Uterus (tissue), 4 donors: ENCODE results near the gene SH3GL3. TPM values are rescaled to one million over a fixed set of nuclear protein-coding genes. Genes with fewer than 3 reads are reported as not detected.

Experiments
- DNase-seq, 2 donors: peaks; one replicate each; pipeline ENCODE4 v3.0.0-alpha.2; 2019 to 2020
- H3K27ac ChIP-seq, 2 donors: fragments of 200-600 bp; sonication (generic); 1 replicate in 1 of 2; 2 replicates in 1 of 2; pipeline ENCODE4 v1.5.1; 2016 to 2018
- H3K27me3 ChIP-seq, 2 donors: fragments of 200-600 bp; sonication (generic); one replicate each; pipeline ENCODE4 v1.5.1; 2018 to 2019; ENCODE audit warnings: control low read depth in 1 of 2
- H3K36me3 ChIP-seq, 2 donors: fragments of 200-600 bp; sonication (generic); one replicate each; pipeline ENCODE4 v1.5.1; 2019; ENCODE audit warnings: control low read depth in 1 of 2
- H3K4me1 ChIP-seq, 2 donors: fragments of 200-600 bp; sonication (generic); one replicate each; pipeline ENCODE4 v1.5.1; 2018 to 2019; ENCODE audit warnings: control low read depth in 1 of 2
- H3K4me3 ChIP-seq, 2 donors: fragments of 200-600 bp; sonication (generic); 1 replicate in 1 of 2; 2 replicates in 1 of 2; pipeline ENCODE4 v1.5.1; 2018 to 2019; ENCODE audit warnings: mild to moderate bottlenecking in 1 of 2
- H3K9me3 ChIP-seq, 2 donors: fragments of 200-600 bp; sonication (generic); one replicate each; pipeline ENCODE4 v1.5.1; 2019; ENCODE audit warnings: control low read depth in 1 of 2
- CTCF ChIP-seq, 4 experiments: fragments of 200-600 bp in 2 of 4; fragments of 450-650 bp in 2 of 4; sonication (generic) in 2 of 4; IDR thresholded peaks; one replicate each; pipeline ENCODE4 v1.5.1; 2016 to 2019; ENCODE audit warnings: antibody characterized with exemption in 4 of 4, mild to moderate bottlenecking in 2 of 4, moderate library complexity in 1 of 4
- POLR2A ChIP-seq, 2 donors: fragments of 450-650 bp; IDR thresholded peaks; one replicate each; pipeline ENCODE4 v1.6.1; 2016; ENCODE audit warnings: antibody characterized with exemption in 2 of 2, mild to moderate bottlenecking in 1 of 2, moderate library complexity in 1 of 2
- intact Hi-C: fragments of 100-400 bp; cut with DNase I; formaldehyde crosslinking; loops from one replicate; pipeline ENCODE4 v1.15.1; 2023; ENCODE audit warnings: low total_unique reads
- total RNA-seq, 4 donors: library from RNA; depleted of rRNA in 3 of 4; stranded (reverse); fragments of >200 nt in 3 of 4; gene quantifications; one replicate each; pipeline versions ENCODE4 v1.1.0 to v1.2.4, GENCODE V29; 2014 to 2023
- donor health status: DM: yes; HTN: yes; CAD: no.

SH3GL3 gene
- total RNA-seq, 4 donors from 2014 or later: 1.2 to 11.8 (median 2.0) TPM; not detected in 1

- no peak for DNase-seq
- intact Hi-C loops: no loop called here
- H3K4me1 ChIP-seq: no peaks in the 10 kb centered on the region
- H3K27me3 ChIP-seq: no peaks in the 10 kb centered on the region
- H3K36me3 ChIP-seq: no peaks in the 10 kb centered on the region
- TF ChIP-seq POLR2A (IDR thresholded peaks at IDR 0.05): no peak
- no peak for TF ChIP-seq CTCF (IDR thresholded peaks at IDR 0.05)
- no peak overlapping the region for H3K27ac ChIP-seq
- H3K9me3 ChIP-seq: peaks cover 0 to 3% of the 10 kb centered on the region in 2 donors
- H3K4me3 ChIP-seq: no peak overlapping the region
These were observed 99.4 kb downstream of the SH3GL3 start for GRCh38 chr15:83546512-83546888.

GRCh38 chr15:83547168-83547567 is 100.0 kb downstream of the SH3GL3 start:
- no peak overlapping the region for H3K4me3 ChIP-seq
- no peaks in the 10 kb centered on the region for H3K27me3 ChIP-seq
- peaks cover 0 to 3% of the 10 kb centered on the region in 2 donors for H3K9me3 ChIP-seq
- no peak for DNase-seq
- TF ChIP-seq POLR2A (IDR thresholded peaks at IDR 0.05) (no peak), CTCF (IDR thresholded peaks at IDR 0.05) (no peak)
- no peaks in the 10 kb centered on the region for H3K4me1 ChIP-seq
- intact Hi-C loops: no loop called here
- no peak overlapping the region for H3K27ac ChIP-seq
- no peaks in the 10 kb centered on the region for H3K36me3 ChIP-seq

- DNase-seq: no peak
- no peaks in the 10 kb centered on the region for H3K4me1 ChIP-seq
- TF ChIP-seq CTCF (IDR thresholded peaks at IDR 0.05) (no peak), POLR2A (IDR thresholded peaks at IDR 0.05) (no peak)
- H3K4me3 ChIP-seq: no peak overlapping the region
- no peaks in the 10 kb centered on the region for H3K9me3 ChIP-seq
- no peak overlapping the region for H3K27ac ChIP-seq
- intact Hi-C loops: no loop called here
- H3K36me3 ChIP-seq: no peaks in the 10 kb centered on the region
- H3K27me3 ChIP-seq: no peaks in the 10 kb centered on the region
These were observed 102.5 kb downstream of the SH3GL3 start for GRCh38 chr15:83549623-83550022.

- Histone ChIP-seq H3K9me3 (no peaks in the 10 kb centered on the region), H3K4me3 (no peak overlapping the region), H3K27ac (no peak overlapping the region), H3K27me3 (no peaks in the 10 kb centered on the region), H3K36me3 (no peaks in the 10 kb centered on the region), H3K4me1 (no peaks in the 10 kb centered on the region)
- DNase-seq: no peak
- no peak for TF ChIP-seq CTCF (IDR thresholded peaks at IDR 0.05)
- TF ChIP-seq POLR2A (IDR thresholded peaks at IDR 0.05): no peak
- intact Hi-C loops: no loop called here
These were observed 107.4 kb downstream of the SH3GL3 start for GRCh38 chr15:83554558-83554957.

- Histone ChIP-seq H3K27me3 (no peaks in the 10 kb centered on the region), H3K36me3 (no peaks in the 10 kb centered on the region), H3K4me3 (no peak overlapping the region), H3K27ac (no peak overlapping the region), H3K4me1 (no peaks in the 10 kb centered on the region), H3K9me3 (no peaks in the 10 kb centered on the region)
- intact Hi-C loops: no loop called here
- TF ChIP-seq CTCF (IDR thresholded peaks at IDR 0.05) (no peak), POLR2A (IDR thresholded peaks at IDR 0.05) (no peak)
- no peak for DNase-seq
These were observed 108.2 kb downstream of the SH3GL3 start for GRCh38 chr15:83555383-83555782.
